K562 (cell line): ENCODE results near the gene PCDHGB1. TPM values are rescaled to one million over a fixed set of nuclear protein-coding genes. Genes with fewer than 3 reads are reported as not detected.

Experiments used
- ATAC-seq: fragments of 200-7000 bp; cut with Tn5 transposase; 3 replicates; pipeline ENCODE4 v1.9.1; 2020; ENCODE audit warnings: moderate library complexity
- BruUV-seq: library from RNA; stranded (reverse); fragments of 400-500 nt; replicated peaks from 2 replicates; lab custom pipeline; 2021; lab: Mats Ljungman, UMichigan
- CTCF ChIA-PET: fragments of 300-600 bp; formaldehyde crosslinking; extraction: SDS; loops from one replicate; lab custom pipeline; 2021; ENCODE audit warnings: low intra/inter-chr PET ratio; lab: Yijun Ruan, JAX
- POLR2A ChIA-PET: fragments of 300-600, 350-650 bp; sonication (Branson Sonifier 250); formaldehyde crosslinking; extraction: SDS; loops from one replicate; lab custom pipeline; 2021; ENCODE audit warnings: antibody characterized with exemption, inconsistent platforms; lab: Yijun Ruan, JAX
- DNase-seq, 4 experiments: peaks; one replicate each; pipeline versions ENCODE4 v3.0.0 to v3.0.0-alpha.2; 2011 to 2018; ENCODE audit warnings: low spot score in 3 of 4, mixed read lengths in 3 of 4; ENCODE audit errors: extremely low read depth in 1 of 4
- FAIRE-seq: peaks from 2 replicates; lab custom pipeline; 2011; peaks lifted over from hg19 to GRCh38; lab: Jason Lieb, UNC
- H2AFZ ChIP-seq: 2 replicates; pipeline ENCODE4 v1.6.0; 2011; ENCODE audit warnings: low read depth, low read length, control low read depth, inconsistent platforms
- H3K27ac ChIP-seq: fragments of 200-600 bp; 3 replicates; pipeline ENCODE4 v1.8.0; 2011; ENCODE audit warnings: low read depth, mild to moderate bottlenecking, control low read depth, inconsistent platforms, low read length, moderate library complexity, mixed read lengths; ENCODE audit errors: extremely low read depth
- H3K27me3 ChIP-seq, 2 experiments: fragments of 300-600 bp in 1 of 2; 2 replicates in 1 of 2; 3 replicates in 1 of 2; pipeline versions ENCODE4 v1.6.0 to v1.8.0; 2011; ENCODE audit warnings: inconsistent platforms in 2 of 2, low read length in 2 of 2, mild to moderate bottlenecking in 1 of 2, mixed read lengths in 1 of 2, moderate library complexity in 1 of 2; ENCODE audit not compliant: control insufficient read depth in 2 of 2, insufficient read depth in 2 of 2
- H3K36me3 ChIP-seq: fragments of 300-600 bp; 3 replicates; pipeline ENCODE4 v1.8.0; 2011; ENCODE audit warnings: mild to moderate bottlenecking, low read length, inconsistent platforms; ENCODE audit not compliant: control insufficient read depth, insufficient read depth
- H3K4me1 ChIP-seq, 2 experiments: fragments of 200-600 bp in 1 of 2; replicated peaks in 1 of 2; 2 replicates in 1 of 2; 3 replicates in 1 of 2; pipeline versions ENCODE4 v1.5.1 to v1.8.0; 2011; ENCODE audit warnings: inconsistent platforms in 2 of 2, low read length in 2 of 2, mild to moderate bottlenecking in 1 of 2, mixed read lengths in 1 of 2, moderate library complexity in 1 of 2; ENCODE audit not compliant: control insufficient read depth in 2 of 2, insufficient read depth in 2 of 2
- H3K4me2 ChIP-seq: 2 replicates; pipeline ENCODE4 v1.6.1; 2011; ENCODE audit warnings: low read length, control low read depth, inconsistent platforms, mixed read lengths; ENCODE audit not compliant: insufficient read depth
- H3K4me3 ChIP-seq: fragments of 200-600 bp; sonication (generic), shearing (Covaris generic); 2 replicates; pipeline ENCODE4 v1.5.1; 2016; ENCODE audit warnings: control low read depth, inconsistent platforms
- H3K79me2 ChIP-seq: fragments of 200-600 bp; 3 replicates; pipeline ENCODE4 v1.8.0; 2011; ENCODE audit warnings: low read length, inconsistent platforms; ENCODE audit not compliant: control insufficient read depth, insufficient read depth
- H3K9ac ChIP-seq, 2 experiments: 2 replicates each; pipeline versions ENCODE4 v1.6.0 to v1.6.1; 2011; ENCODE audit warnings: low read depth in 2 of 2, low read length in 2 of 2, control low read depth in 1 of 2, inconsistent platforms in 1 of 2, mild to moderate bottlenecking in 1 of 2, mixed read lengths in 1 of 2; ENCODE audit not compliant: insufficient read depth in 1 of 2
- H3K9me1 ChIP-seq: one replicate; pipeline ENCODE4 v1.6.0; 2011; ENCODE audit warnings: inconsistent platforms, mild to moderate bottlenecking, low read length, moderate library complexity; ENCODE audit not compliant: control insufficient read depth, insufficient read depth
- H3K9me3 ChIP-seq: replicated peaks from 2 replicates; pipeline ENCODE4 v1.5.1; 2011; ENCODE audit warnings: low read depth, low read length, inconsistent platforms; ENCODE audit not compliant: control insufficient read depth, insufficient read depth
- H4K20me1 ChIP-seq: replicated peaks from 2 replicates; pipeline ENCODE4 v1.6.1; 2011; ENCODE audit warnings: low read length, inconsistent platforms, mixed read lengths; ENCODE audit not compliant: control insufficient read depth, insufficient read depth
- COPS2 ChIP-seq: fragments of 450-650 bp; conservative IDR thresholded peaks from 2 replicates; pipeline ENCODE4 v1.6.1; 2016; ENCODE audit warnings: mild to moderate bottlenecking, moderate library complexity
- CXXC5 ChIP-seq: fragments of 250-450 bp; sonication (Bioruptor Pico); IDR thresholded peaks from 2 replicates; pipeline ENCODE4 v1.8.0; 2022; ENCODE audit warnings: inconsistent platforms, mild to moderate bottlenecking, moderate library complexity
- E4F1 ChIP-seq: fragments of 250-450 bp; sonication (Bioruptor Pico); IDR thresholded peaks from 2 replicates; pipeline ENCODE4 v1.5.0; 2021; ENCODE audit warnings: mild to moderate bottlenecking, borderline replicate concordance
- FOXA3 ChIP-seq, 2 experiments: fragments of 450-650 bp in 1 of 2; sonication (generic) in 1 of 2; formaldehyde crosslinking; IDR thresholded peaks in 1 of 2; conservative IDR thresholded peaks in 1 of 2; 2 replicates each; pipeline versions ENCODE4 v1.4.0 to v1.8.0; 2020 to 2022; ENCODE audit warnings: mild to moderate bottlenecking in 2 of 2, missing genetic modification reagents in 1 of 2
- KAT7 ChIP-seq: sonication (generic); formaldehyde crosslinking; IDR thresholded peaks from 2 replicates; pipeline ENCODE4 v1.8.0; 2022; ENCODE audit warnings: missing genetic modification reagents, mild to moderate bottlenecking, borderline replicate concordance
- MYC ChIP-seq, 2 experiments: fragments of 250-450 bp in 1 of 2; sonication (Bioruptor Pico) in 1 of 2; IDR thresholded peaks; 2 replicates each; pipeline versions ENCODE4 v1.5.1 to v1.6.1; 2012 to 2021; ENCODE audit warnings: low read depth in 2 of 2, borderline replicate concordance in 1 of 2, improper control_type of control experiment in 1 of 2, low read length in 1 of 2, mild to moderate bottlenecking in 1 of 2, moderate library complexity in 1 of 2
- RHOXF2B ChIP-seq: fragments of 250-450 bp; sonication (Bioruptor Pico); conservative IDR thresholded peaks from 2 replicates; pipeline ENCODE4 v1.5.1; 2021
- SFPQ ChIP-seq: fragments of 200-400 bp; formaldehyde crosslinking; IDR thresholded peaks from 2 replicates; pipeline ENCODE4 v1.6.1; 2017; ENCODE audit warnings: mild to moderate bottlenecking, low read depth, low read length, moderate library complexity
- TAF9B ChIP-seq: fragments of 450-650 bp; IDR thresholded peaks from 2 replicates; pipeline ENCODE4 v1.6.1; 2018; ENCODE audit warnings: mild to moderate bottlenecking; ENCODE audit not compliant: partially characterized antibody
- TBP ChIP-seq: optimal IDR thresholded peaks from 2 replicates; pipeline ENCODE3; 2011; ENCODE audit warnings: low read depth, low read length, improper control_type of control experiment
- XRCC3 ChIP-seq: fragments of 450-650 bp; IDR thresholded peaks from 2 replicates; pipeline ENCODE4 v1.6.1; 2017; ENCODE audit warnings: mild to moderate bottlenecking, moderate library complexity
- YY1 ChIP-seq, 3 experiments: IDR thresholded peaks; 2 replicates each; pipeline ENCODE4 v1.6.1; 2011; ENCODE audit warnings: low read length in 2 of 3, mild to moderate bottlenecking in 2 of 3, moderate library complexity in 2 of 3, borderline replicate concordance in 1 of 3, control low read depth in 1 of 3, low read depth in 1 of 3; ENCODE audit not compliant: insufficient read depth in 3 of 3, insufficient replicate concordance in 2 of 3, control insufficient read depth in 1 of 3, insufficient read length in 1 of 3; ENCODE audit errors: extremely low read depth in 1 of 3
- ZNF232 ChIP-seq: sonication (generic); formaldehyde crosslinking; IDR thresholded peaks from 2 replicates; pipeline ENCODE4 v1.8.0; 2022; ENCODE audit warnings: mild to moderate bottlenecking, missing genetic modification reagents
- ZNF384 ChIP-seq: IDR thresholded peaks from 2 replicates; pipeline ENCODE4 v1.6.1; 2012; ENCODE audit warnings: low read depth, low read length, improper control_type of control experiment
- ZNF444 ChIP-seq: fragments of 250-450 bp; sonication (Bioruptor Pico); IDR thresholded peaks from 2 replicates; pipeline ENCODE4 v1.4.0; 2020; ENCODE audit warnings: mild to moderate bottlenecking, moderate library complexity
- ZNF584 ChIP-seq: fragments of 200-800 bp; sonication (Bioruptor generic); IDR thresholded peaks from 2 replicates; pipeline ENCODE4 v1.6.1; 2016; ENCODE audit warnings: low read depth, mild to moderate bottlenecking, missing genetic modification characterization, missing compliant biosample characterization
- WGBS: fragments of 100-300 bp; shearing (Covaris generic); methylation state at CpG from one replicate; pipeline ENCODE4 v1.1.6; 2016; ENCODE audit warnings: low coverage, mixed read lengths; ENCODE audit not compliant: insufficient coverage; ENCODE audit errors: missing lambda C conversion rate; 5-methylcytosine and 5-hydroxymethylcytosine counted together
- in situ Hi-C: fragments of 300-500 bp; cut with MboI; formaldehyde crosslinking; loops from 4 replicates; pipeline ENCODE4 v1.15.0; 2018; ENCODE audit warnings: inconsistent platforms, mixed read lengths
- intact Hi-C: fragments of 100-400 bp; cut with micrococcal nuclease; formaldehyde crosslinking; loops from 2 replicates; pipeline ENCODE4 v1.14.2; 2022
- polyA plus RNA-seq, 8 experiments: library from polyadenylated mRNA; depleted of rRNA in 4 of 8; stranded (reverse) in 5 of 8; unstranded in 3 of 8; fragments of >200 nt; fragmentation: Nextera tagmentation in 2 of 8; fragmentation: Illumina TruSeq in 1 of 8; extraction: Ambion mirVana in 2 of 8; extraction: Trizol in 1 of 8; gene quantifications; 2 replicates each; pipeline versions ENCODE4 v1.2.1 to v1.2.3, GENCODE V29; 2011 to 2014; ENCODE audit warnings: inconsistent platforms in 1 of 8, missing spikeins in 1 of 8
- total RNA-seq, 7 experiments: library from RNA; depleted of rRNA in 6 of 7; stranded (reverse); fragments of >200 nt in 6 of 7; fragmentation: Illumina TruSeq in 2 of 7; extraction: Trizol in 2 of 7; gene quantifications; 2 replicates each; pipeline versions ENCODE4 v1.2.1 to v1.2.3, GENCODE V29; 2011 to 2021; ENCODE audit warnings: low replicate concordance in 1 of 7

Gene PCDHGB1
- total and polyA plus RNA-seq, 9 of the 15 experiments (the other 6 are each of a cell fraction or from before 2014, with no cell fraction given) = 0.06 to 0.20 (median 0.07) TPM; not detected in 2

DNA sequence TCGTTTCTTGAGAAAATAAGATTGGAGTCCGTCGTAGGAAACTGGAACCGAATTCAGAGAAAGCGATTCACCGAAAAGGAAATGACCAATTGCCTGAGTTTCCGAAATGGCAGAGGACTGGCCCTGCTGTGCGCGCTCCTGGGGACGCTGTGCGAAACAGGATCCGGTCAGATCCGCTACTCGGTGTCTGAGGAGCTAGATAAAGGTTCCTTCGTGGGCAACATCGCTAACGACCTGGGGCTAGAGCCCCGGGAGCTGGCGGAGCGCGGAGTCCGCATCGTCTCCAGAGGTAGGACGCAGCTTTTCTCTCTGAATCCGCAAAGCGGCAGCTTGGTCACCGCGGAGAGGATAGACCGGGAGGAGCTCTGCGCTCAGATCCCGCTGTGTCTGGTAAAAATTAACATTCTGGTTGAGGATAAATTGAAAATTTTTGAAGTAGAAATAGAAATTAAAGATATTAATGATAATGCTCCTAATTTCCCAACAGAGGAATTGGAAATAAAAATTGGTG is 5.9 kb upstream of the PCDHGB1 start (continued):
- TF ChIP-seq FOXA3 (CRISPR knock-in tag; conservative IDR thresholded peaks at IDR 0.05 in 1 of 2, IDR thresholded peaks at IDR 0.05 in 1 of 2) (no peak), YY1 (IDR thresholded peaks at IDR 0.05; ENCODE audit: borderline replicate concordance in 1 of 3, control insufficient read depth in 1 of 3, extremely low read depth in 1 of 3, insufficient read depth in 3 of 3, insufficient read length in 1 of 3, insufficient replicate concordance in 2 of 3, low read depth in 1 of 3, low read length in 2 of 3) (peak in 1 of 3 experiments; percentile 44), E4F1 (CRISPR knock-in tag) (no peak), CXXC5 (0 out of 2 replicates have a peak, but pooled peaks have one; percentile 29)

DNA sequence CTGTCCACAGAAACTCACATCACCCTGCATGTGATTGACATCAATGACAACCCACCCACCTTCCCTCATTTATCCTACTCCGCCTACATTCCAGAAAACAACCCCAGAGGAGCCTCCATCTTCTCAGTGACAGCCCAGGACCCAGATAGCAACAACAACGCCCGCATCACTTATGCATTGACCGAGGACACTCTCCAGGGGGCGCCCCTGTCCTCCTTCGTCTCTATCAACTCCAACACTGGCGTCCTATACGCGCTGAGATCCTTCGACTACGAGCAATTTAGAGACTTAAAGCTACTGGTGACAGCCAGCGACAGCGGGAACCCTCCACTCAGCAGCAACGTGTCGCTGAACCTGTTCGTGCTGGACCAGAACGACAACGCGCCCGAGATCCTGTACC is 4.6 kb upstream of the PCDHGB1 start:
- ATAC-seq = no peak
- intact Hi-C loops (no loop called here), in situ Hi-C loops (no loop called here)
- Histone ChIP-seq H3K4me1 (peaks cover 0 to 4% of the 10 kb centered on the region in 2 experiments; a peak in 2 of 5 replicates), H3K4me3 (no peak overlapping the region), H3K4me2 (no peak overlapping the region), H3K27me3 (peaks cover 1 to 8% of the 10 kb centered on the region in 2 experiments; a peak in 4 of 5 replicates), H3K27ac (no peak overlapping the region), H3K9ac (no peak overlapping the region), H3K9me3 (no peaks in the 10 kb centered on the region), H4K20me1 (no peaks in the 10 kb centered on the region), H2AFZ (no peak overlapping the region), H3K36me3 (no peaks in the 10 kb centered on the region), H3K79me2 (no peaks in the 10 kb centered on the region), H3K9me1 (no peaks in the 10 kb centered on the region)
- no peak for DNase-seq
- FAIRE-seq = no peak
- no TSS peak for BruUV-seq
- 31% methylated on average over 11 of the region's 20 CpGs for WGBS
- POLR2A ChIA-PET = no interaction called here
- CTCF ChIA-PET = interaction anchor here (2.0 kb wide), 1 partner anchor 180 kb away, joined by 4 read pairs; no protein-coding TSS in a partner anchor
- no peak for TF ChIP-seq XRCC3
- no peak for TF ChIP-seq ZNF444 (CRISPR knock-in tag)
- no peak for TF ChIP-seq ZNF584
- TF ChIP-seq MYC (IDR thresholded peaks at IDR 0.05; ENCODE audit: low read depth, low read length) = no peak
- no peak for TF ChIP-seq MYC (CRISPR knock-in tag; IDR thresholded peaks at IDR 0.05; ENCODE audit: borderline replicate concordance, low read depth)
- no peak for TF ChIP-seq SFPQ
- no peak for TF ChIP-seq TBP
- TF ChIP-seq RHOXF2B (CRISPR knock-in tag) = no peak
- TF ChIP-seq COPS2 = no peak
- TF ChIP-seq ZNF384 = no peak
- no peak for TF ChIP-seq TAF9B
- TF ChIP-seq KAT7 (CRISPR knock-in tag) = no peak
- no peak for TF ChIP-seq ZNF232 (CRISPR knock-in tag)
